ENCODE data around the gene TIMM13.

GRCh38 chr19:2475702-2476450 lies 48.5 kb upstream of the TIMM13 start, which contains the start of gene GADD45B:
- peak; percentile 100 for TF ChIP-seq POLR2AphosphoS5 (IDR thresholded peaks at IDR 0.05; ENCODE audit: borderline replicate concordance, low read depth, low read length)
- peak; percentile 15 for TF ChIP-seq FOXP2 (optimal IDR thresholded peaks at IDR 0.05; ENCODE audit: control extremely low read depth, extremely low read length, insufficient read depth)
- TF ChIP-seq EZH2 (IDR thresholded peaks at IDR 0.05): no peak
